ENCODE data around the gene ZNF140.

The ZNF140 gene

DNA sequence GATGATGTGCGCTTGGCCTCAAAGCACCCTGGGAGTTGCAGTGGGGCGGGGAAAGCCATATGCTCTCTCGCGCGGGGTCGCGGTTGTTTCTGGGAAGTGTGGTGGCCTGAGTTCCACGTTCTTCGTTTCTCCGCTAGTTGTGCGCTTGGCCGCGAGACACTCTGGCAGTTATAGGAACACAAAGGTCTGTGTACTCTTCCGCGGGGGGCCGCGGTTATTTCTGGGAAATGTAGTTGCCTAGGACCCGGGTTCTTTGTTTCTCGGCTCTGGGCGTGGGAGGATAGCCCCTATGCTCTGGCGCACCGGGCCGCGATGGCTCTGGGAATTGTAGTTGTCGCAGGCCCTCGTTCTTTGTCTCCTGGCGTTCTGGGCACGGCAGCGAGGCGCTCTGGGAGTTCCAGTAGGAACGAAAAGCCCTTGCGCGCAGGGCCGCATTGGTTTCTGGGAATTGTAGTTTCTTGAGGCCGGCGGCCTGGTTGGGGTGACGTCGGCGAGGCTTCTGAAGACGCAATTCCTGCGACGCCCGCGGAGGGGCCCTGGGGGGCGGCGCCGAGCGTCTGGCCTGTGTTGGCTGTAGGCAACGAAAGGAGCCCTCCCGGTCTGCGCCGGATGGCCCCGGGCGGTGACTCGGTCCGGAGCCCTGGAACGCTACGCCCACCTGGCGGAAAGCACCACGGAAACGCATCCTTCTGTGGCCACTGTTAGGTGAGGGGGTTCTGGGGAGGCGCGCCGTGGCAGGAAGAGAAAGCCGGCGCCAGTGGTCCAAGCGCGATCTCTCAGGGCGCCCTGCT, at the start of gene ZNF140:
Gene ZNF140, plus strand, starts transcription at position 556 of the 791 bp plus-strand sequence. CDS start 398 bp downstream, outside the sequence.
- TF ChIP-seq ZFX (IDR thresholded peaks at IDR 0.05) (peak; percentile 72), CTCF (conservative IDR thresholded peaks at IDR 0.05) (peak; percentile 25)
- peak within 1 kb of the TSS; percentile 65 for H3K27ac ChIP-seq

DNA sequence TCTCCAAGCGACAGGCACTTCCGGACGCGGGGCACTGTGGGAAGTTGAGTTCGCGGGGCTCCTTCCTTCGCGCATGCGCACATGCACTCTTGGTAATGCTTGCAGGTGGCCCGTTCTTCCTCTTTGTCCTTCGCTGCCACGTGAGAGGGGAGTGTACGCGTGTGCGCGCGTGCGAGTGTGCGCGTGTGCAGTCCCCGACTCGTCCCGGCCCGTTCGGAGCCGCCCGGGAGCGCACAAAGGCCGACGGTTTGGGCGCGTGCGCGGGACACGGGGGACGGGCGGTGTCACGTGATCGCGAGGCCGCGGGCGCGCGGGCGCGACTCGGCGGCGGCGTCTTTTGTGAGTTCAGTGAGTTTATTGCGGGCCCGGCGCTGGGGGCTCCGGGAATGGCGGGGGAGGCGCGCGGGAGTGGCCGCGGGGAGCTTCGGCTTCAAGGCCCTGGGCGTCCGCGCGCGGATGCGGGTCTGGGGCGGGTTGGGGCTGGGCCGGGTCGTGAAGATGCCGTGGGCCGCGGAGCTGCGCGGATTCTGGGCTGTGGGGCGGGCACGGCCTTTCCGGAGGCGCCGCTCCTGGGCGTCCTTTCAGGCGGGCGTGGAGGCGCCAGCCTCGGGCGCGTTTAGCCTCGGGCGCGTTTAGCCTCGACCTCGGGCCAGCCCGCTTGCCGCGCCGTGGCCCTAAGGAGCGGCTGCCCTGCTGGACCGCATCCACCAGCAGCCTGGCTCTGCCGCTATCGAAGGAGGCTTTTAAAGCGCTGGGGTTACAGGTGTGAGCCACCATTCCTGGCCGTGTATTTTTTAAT, 43.3 kb upstream of the ZNF140 start, which contains the start of gene ZNF84:
Gene ZNF84, plus strand, starts transcription at position 303 of the 799 bp plus-strand sequence. CDS start 3,959 bp downstream, outside the sequence.
- H3K27ac ChIP-seq, result peak within 1 kb of the TSS; percentile 82
- TF ChIP-seq ZFX (IDR thresholded peaks at IDR 0.05) (peak; percentile 70), CTCF (conservative IDR thresholded peaks at IDR 0.05) (no peak)

DNA sequence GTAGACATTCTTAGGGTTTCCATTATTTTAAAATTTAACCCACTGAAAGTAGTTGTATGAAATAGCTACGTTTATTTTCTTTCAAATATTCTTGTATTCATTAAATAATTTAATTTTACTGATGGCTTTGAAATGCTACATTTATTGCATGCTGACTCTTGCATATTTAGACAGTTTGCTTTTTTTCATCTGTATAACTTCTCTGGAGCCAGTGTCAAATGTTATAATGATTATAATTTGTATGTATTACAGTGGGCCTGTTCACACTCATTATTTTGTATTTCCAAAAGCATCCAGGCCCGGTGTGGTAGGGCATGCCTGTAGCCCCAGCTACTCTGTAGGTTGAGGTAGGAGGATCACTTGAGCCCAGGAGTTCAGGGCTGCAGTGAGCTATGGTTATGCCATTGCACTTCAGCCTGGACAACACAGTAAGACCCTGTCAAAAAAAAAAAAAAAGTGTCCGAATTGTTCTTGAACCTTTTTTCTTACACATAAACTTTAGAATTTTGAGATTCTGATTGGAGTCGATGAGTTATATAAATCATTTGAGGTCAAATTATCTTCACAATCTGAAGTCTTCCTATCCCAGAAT, 42.5 kb upstream of the ZNF140 start:
- H3K27ac ChIP-seq, result peak overlapping the region; percentile 82
- TF ChIP-seq CTCF (conservative IDR thresholded peaks at IDR 0.05), result no peak
- TF ChIP-seq ZFX (IDR thresholded peaks at IDR 0.05), result no peak

DNA sequence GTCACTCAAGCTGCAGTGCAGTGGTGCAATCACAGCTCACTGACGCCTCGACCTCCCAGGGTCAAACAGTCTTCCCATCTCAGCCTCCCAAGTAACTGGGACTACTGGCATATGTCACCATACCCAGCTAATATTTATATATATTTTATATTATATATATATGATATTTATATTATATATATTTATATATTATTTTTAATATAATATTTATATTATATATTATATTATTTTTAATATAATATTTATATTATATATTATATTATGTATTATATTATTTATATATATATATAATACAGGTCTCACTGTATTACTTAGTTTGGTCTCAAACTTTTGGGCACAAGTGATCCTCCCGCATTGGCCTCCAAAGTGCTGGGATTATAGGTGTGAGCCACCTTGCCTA, 34.0 kb upstream of the ZNF140 start:
- TF ChIP-seq CTCF (conservative IDR thresholded peaks at IDR 0.05) (no peak), ZFX (IDR thresholded peaks at IDR 0.05) (no peak)
- H3K27ac ChIP-seq, result no peak overlapping the region

DNA sequence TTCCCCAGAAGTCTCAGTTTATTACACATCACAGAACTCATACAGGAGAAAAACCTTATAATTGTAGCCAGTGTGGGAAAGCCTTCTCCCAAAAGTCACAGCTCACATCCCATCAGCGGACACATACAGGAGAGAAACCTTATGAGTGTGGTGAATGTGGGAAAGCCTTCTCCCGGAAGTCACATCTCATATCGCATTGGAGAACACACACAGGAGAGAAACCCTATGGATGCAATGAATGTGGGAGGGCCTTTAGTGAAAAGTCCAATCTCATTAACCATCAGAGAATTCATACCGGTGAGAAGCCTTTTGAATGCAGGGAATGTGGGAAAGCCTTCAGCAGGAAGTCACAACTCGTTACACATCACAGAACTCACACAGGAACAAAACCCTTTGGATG, 23.3 kb upstream of the ZNF140 start:
- no peak overlapping the region for H3K27ac ChIP-seq
- TF ChIP-seq CTCF (conservative IDR thresholded peaks at IDR 0.05) (no peak), ZFX (IDR thresholded peaks at IDR 0.05) (no peak)

DNA sequence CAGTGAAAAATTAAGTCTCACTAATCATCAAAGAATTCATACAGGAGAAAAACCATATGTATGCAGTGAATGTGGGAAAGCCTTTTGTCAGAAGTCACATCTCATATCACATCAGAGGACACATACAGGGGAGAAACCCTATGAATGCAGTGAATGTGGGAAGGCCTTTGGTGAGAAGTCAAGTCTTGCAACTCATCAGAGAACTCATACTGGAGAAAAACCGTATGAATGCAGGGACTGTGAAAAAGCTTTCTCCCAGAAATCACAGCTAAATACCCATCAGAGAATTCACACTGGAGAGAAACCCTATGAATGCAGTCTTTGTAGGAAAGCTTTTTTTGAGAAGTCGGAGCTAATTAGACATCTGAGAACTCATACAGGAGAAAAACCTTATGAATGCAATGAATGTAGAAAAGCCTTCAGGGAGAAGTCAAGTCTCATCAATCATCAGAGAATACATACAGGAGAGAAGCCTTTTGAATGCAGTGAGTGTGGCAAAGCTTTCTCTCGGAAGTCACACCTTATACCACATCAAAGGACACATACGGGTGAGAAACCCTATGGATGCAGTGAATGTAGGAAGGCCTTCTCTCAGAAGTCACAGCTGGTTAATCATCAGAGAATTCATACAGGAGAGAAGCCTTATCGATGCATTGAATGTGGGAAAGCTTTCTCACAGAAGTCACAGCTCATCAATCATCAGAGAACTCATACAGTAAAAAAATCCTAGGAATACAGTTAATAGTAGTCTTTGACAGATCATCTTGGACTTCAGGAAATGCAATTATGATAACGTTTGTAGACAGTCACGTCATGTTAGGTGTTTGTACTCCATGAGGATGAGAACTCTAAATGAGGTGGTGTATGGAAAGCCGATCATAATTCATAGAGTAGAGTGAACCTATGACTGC, 22.3 kb upstream of the ZNF140 start:
- no peak overlapping the region for H3K27ac ChIP-seq
- TF ChIP-seq ZFX (IDR thresholded peaks at IDR 0.05) (no peak), CTCF (conservative IDR thresholded peaks at IDR 0.05) (no peak)
